ENCODE measurements around the gene PRDM1.

PRDM1 gene

GRCh38 chr6:106085984-106086813 is at the start of gene PRDM1:
Gene PRDM1 (plus strand): TSS chr6:106086336. CDS start chr6:106086554, 218 bp downstream.
- peak; percentile 72 for DNase-seq

DNA sequence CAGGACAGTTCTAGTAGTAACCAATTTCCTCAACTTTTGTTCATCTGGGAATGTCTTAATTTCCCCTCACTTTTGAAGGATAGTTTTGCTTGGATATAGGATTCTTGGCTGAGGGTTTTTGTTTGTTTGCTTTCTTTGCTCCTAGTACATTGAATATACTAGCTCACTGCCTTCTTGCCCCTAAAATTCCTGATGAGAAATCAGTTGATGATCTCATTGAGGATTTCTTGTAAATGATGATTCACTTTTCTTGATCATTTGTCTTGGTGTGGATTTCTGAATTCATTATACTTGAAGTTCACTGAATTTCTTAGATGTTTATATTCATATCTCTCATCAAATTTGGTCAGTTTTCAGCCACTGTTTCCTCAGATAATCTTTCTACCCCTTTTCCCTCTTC is 49.1 kb upstream of the PRDM1 start:
- no peak for DNase-seq

- no peak for DNase-seq
These were observed 46.1 kb upstream of the PRDM1 start for GRCh38 chr6:106039897-106040592.

- DNase-seq = no peak
These were observed 42.0 kb upstream of the PRDM1 start for GRCh38 chr6:106044151-106044550.

- DNase-seq = no peak
These were observed 41.1 kb upstream of the PRDM1 start for GRCh38 chr6:106045077-106045476.

DNA sequence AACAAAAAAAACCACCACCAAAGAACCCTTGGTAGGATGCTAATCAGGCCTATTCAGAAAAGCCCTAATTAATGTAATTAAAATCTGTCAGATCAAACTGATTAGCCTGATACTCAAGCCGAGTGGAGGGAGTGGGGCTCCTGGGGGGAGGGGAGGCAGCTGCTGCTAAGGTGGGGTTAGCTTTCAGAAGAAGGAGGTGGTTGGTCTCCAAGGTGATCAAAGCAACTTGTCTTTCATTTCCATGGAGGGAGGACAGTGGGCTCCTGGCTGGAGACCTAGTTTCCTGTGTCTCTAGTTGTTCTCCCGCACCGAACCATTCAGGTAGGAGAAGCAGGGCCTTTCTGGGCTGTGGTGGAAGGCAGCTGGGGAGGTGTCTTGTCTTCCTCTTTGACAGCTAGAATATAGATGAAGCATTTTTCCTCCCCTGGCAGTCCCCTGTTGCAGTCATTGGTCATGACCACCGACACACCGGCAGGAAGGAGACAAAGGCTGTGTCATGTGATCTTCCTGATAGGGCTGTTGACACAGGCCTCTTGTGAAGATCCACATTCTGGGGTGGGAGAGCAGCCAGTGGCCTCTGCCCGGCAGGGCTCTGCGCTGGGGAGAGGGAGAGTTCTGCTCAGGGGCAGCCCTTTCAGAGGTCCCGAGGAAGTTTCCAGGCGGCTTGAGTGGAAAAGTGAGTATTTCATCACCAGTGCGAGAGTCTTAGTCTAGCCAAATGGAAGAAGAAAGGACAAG is 39.9 kb upstream of the PRDM1 start:
- DNase-seq = peak; percentile 9

- no peak for DNase-seq
These were observed 39.3 kb upstream of the PRDM1 start for GRCh38 chr6:106046854-106047200.

DNA sequence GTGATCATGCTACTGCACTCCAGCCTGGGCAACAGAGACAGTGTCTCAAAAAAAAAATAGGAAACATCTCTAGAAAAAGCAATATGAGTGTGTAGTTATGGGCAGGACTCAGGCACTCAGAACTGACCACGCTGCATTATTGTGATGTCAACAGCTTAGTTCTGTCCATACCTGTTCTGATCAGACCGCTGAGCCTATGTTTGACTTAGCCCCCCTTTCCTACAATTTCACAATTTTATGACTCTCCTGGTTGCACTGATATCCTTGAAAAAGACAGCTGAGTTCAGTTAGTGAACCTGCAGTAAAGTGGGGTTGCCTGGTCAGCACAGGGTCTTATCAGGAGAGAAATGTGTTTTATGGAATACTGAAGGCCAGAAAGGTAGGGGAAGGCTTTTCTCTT is 37.8 kb upstream of the PRDM1 start:
- DNase-seq = no peak

DNA sequence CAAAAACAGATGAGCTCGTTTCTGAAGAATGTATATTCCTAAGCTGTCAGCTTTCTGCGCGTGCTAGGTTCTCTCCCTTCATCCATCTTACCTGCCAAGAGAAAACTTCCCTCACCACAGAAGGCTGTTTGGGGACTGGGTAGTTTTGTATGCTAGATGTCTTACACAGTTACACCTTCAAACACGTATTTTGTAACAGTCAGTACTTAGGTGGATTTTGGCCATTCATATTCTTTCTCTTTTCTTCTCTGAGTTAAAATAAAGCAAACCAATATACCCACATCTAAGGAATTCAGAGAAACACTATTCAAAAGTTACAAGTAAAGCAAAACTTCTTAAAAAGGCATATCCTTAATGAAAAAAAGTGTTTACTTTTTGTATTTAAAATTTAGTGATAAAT is 35.6 kb upstream of the PRDM1 start:
- no peak for DNase-seq

- DNase-seq = no peak
These were observed 34.9 kb upstream of the PRDM1 start for GRCh38 chr6:106051226-106051625.

DNA sequence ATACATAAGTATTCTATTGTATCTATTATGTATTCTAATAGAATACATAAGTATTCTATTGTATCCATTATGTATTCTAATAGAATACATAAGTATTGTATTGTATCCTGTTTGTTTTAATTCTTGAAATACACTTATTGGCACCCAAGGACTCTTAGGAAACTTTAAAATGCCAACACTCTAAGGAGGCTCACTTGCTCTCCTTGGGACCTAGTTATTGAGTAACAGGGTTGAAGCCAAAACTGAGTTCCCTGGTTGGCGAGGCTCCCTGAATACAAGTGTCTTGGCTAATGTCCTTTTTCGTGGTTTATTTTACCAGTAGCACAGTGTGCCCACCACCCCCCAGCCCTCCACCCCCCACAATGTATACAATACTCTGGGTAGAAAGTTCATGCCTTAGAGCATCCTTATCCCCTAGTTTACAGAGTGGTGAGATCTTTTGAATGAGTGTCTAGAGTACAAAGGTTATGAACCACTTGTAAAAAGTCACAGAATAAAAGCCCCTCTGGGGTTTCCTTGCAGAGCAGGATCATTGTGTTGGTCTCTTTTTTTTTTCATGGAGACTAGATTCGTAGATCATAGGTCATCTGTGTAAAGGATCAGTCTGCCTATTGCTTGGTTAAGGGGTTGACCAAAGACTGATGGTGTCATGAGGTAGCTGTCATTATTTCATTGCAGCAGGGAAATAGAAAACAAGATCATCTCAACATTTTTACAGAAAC is 32.5 kb upstream of the PRDM1 start:
- no peak for DNase-seq

DNA sequence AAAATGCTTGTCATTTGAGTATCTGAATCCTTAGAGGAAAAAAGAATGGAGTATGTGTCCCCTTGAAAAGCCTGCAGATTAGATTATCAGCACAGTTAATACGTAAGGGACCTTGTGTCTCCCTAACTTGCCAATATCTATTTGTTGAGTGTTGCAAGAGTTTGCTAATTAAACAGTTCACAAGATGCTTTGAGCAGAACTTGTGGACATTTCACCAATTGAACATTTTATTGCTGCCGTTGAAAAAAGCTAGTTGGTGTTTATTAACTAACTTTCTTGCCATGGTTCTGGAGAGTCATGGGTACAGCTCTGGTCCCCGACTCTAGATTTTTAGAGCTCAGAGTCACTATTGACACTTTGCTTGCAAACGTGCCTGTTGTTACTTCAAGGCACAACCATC is 30.6 kb upstream of the PRDM1 start:
- DNase-seq = no peak

DNA sequence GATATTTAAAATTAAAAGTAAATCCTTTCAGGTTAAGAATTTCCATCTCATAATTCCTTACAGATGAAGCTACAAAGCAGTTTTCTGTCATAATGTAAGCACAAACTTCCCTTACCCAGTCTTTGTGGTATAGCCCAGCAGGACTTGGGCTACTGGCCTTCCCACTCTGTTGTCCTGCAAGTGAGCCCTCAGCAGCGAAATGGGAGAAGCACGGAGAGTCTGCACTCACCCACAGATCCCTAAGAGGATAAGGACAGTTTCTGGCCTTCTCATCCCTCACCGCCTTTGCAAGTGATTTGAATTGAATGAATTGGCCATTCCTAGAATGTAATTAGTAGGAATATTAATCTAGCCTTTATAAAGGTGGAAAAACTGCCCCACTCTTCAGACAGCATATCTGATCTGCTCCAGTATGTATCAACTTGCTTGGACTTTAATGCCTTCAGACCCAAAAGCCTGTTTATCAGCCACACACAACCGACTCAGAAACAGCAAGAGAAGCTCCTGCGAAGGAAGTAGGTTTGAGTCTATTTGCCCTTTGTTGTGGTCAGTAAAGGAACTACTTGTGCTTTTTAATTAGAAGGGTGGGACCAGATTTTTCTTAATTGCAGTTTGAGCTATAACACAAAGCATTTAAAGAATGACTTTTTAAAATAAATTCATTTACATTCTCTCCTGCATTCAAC is 29.9 kb upstream of the PRDM1 start:
- no peak for DNase-seq

DNA sequence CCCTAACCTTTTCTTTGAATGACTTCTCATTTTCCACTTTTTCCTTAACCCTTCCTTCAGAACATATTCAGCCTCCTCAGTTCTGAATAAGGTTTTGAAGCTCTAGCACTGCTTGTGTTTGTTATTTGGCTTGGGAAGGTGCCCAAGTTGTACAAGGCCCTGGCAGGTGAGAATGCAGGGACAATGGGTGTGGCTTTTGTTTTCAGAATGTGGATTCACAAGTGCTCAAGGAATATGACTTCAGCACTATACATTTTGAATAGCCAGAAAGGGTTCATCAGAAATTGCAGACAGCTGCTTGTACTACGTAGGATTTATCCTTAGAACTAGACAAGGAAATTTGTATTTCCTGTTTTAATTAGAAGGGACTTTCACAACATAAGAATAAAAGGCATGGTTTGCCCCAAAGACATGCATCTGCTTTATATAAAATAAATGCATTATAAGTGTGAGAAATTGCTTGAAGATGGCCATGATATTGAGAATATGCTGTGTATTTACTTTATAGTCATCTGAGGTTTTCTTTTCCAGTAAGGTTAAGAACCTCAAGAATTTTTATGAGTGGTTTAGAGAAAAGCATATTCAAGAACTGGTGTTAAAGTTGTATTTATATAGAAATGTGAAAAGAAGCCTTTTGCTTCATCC is 29.3 kb upstream of the PRDM1 start:
- peak; percentile 8 for DNase-seq

GRCh38 chr6:106059331-106059730 is 26.8 kb upstream of the PRDM1 start:
- DNase-seq = no peak

- DNase-seq = no peak
These were observed 26.0 kb upstream of the PRDM1 start for GRCh38 chr6:106060167-106060566.

GRCh38 chr6:106063448-106063850 is 22.7 kb upstream of the PRDM1 start:
- no peak for DNase-seq

GRCh38 chr6:106064142-106064541 is 22.0 kb upstream of the PRDM1 start:
- no peak for DNase-seq

- DNase-seq = no peak
These were observed 21.4 kb upstream of the PRDM1 start for GRCh38 chr6:106064756-106065155.

DNA sequence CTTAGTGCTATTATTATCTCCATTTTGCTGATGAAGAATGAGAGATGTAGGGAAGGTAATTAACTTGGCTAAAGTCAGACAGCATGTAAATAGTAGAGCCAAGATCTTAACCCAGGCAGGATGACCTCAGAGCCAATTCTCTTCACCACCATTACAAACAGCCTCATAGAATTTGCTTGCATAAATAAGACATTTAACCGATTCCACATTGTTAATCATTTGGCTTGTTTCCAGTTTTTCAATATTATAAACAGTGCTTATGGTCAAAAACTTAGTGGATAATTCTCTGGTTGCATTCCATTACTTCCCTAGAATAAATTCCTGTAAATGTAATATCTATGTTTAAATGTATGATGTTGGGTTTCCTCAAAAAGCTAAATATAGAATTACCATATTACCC is 19.1 kb upstream of the PRDM1 start:
- DNase-seq = no peak

DNA sequence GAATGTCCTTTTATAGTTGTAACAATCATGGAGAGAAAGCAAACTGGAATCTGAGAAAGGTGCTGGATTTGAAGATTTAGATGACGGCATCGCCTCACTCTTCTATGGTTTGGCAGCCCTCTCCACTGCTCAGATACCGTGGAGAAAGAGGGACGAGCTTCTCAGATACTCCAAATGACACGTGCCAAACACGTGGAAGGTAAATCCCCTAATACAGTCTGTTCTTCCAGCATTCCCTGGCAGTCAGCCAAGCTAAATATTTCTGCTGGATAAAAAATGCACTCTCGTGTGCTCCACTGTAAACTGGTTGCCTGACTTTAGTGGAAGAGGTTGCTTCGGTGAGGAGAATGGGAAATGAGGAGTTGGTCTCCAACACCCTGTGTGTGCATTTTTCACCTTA is 16.7 kb upstream of the PRDM1 start:
- peak; percentile 83 for DNase-seq

GRCh38 chr6:106070636-106071035 is 15.5 kb upstream of the PRDM1 start:
- DNase-seq = no peak
